Fibroblast of pulmonary artery (primary cell): ENCODE measurements around the gene ERICH3.

Experiments used
- DNase-seq: peaks from one replicate; pipeline ENCODE4 v3.0.0-alpha.2; 2010; ENCODE audit warnings: low read depth
- H3K4me3 ChIP-seq: replicated peaks from 2 replicates; pipeline ENCODE4 v1.5.1; 2011; ENCODE audit warnings: low read depth, mild to moderate bottlenecking, control low read depth, low read length, moderate library complexity
- CTCF ChIP-seq: IDR thresholded peaks from 2 replicates; pipeline ENCODE4 v1.5.1; 2011; ENCODE audit warnings: mild to moderate bottlenecking, control low read depth, low read length, inconsistent platforms; ENCODE audit errors: missing control alignments

The ERICH3 gene

GRCh38 chr1:74596717-74597116, 76.9 kb downstream of the ERICH3 start:
- H3K4me3 ChIP-seq: no peak overlapping the region
- no peak for DNase-seq
- no peak for TF ChIP-seq CTCF

- no peak for DNase-seq
- no peak for TF ChIP-seq CTCF
- H3K4me3 ChIP-seq: no peak overlapping the region
Observed at GRCh38 chr1:74593887-74594866, 79.4 kb downstream of the ERICH3 start.

- no peak for DNase-seq
- no peak for TF ChIP-seq CTCF
- H3K4me3 ChIP-seq: no peak overlapping the region
Observed at GRCh38 chr1:74592580-74593355, 80.8 kb downstream of the ERICH3 start.

GRCh38 chr1:74591949-74592348, 81.6 kb downstream of the ERICH3 start:
- no peak for DNase-seq
- no peak for TF ChIP-seq CTCF
- H3K4me3 ChIP-seq: no peak overlapping the region

- DNase-seq: no peak
- no peak overlapping the region for H3K4me3 ChIP-seq
- TF ChIP-seq CTCF: no peak
Observed at GRCh38 chr1:74590288-74590687, 83.3 kb downstream of the ERICH3 start.

- TF ChIP-seq CTCF: no peak
- no peak overlapping the region for H3K4me3 ChIP-seq
- no peak for DNase-seq
Observed at GRCh38 chr1:74587888-74588287, 85.7 kb downstream of the ERICH3 start.
